ENCODE results near the gene FOXP1.

DNA sequence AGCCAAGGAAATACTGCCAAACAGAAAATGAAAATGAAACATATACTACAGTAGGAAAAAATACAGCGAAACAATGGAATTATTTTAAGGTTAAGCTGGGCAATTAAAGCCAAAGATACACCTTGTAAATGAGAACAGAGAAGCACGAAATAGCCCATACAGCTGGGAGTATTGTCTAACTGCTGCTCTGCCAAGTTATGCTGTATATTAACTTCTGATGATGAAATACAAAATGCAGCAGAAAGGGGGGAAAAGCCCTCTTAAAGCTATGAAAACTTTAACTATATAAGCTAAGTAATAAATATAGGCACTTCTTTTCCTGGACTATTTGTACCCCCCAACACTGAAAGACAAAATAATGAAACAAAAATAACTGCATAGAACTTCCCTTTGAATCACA is 449.0 kb downstream of the FOXP1 start:
- no peak for TF ChIP-seq EZH2 (IDR thresholded peaks at IDR 0.05; ENCODE audit: low read length, missing control alignments)
- TF ChIP-seq, protein P1, sequence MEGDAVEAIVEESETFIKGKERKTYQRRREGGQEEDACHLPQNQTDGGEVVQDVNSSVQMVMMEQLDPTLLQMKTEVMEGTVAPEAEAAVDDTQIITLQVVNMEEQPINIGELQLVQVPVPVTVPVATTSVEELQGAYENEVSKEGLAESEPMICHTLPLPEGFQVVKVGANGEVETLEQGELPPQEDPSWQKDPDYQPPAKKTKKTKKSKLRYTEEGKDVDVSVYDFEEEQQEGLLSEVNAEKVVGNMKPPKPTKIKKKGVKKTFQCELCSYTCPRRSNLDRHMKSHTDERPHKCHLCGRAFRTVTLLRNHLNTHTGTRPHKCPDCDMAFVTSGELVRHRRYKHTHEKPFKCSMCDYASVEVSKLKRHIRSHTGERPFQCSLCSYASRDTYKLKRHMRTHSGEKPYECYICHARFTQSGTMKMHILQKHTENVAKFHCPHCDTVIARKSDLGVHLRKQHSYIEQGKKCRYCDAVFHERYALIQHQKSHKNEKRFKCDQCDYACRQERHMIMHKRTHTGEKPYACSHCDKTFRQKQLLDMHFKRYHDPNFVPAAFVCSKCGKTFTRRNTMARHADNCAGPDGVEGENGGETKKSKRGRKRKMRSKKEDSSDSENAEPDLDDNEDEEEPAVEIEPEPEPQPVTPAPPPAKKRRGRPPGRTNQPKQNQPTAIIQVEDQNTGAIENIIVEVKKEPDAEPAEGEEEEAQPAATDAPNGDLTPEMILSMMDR (conservative IDR thresholded peaks at IDR 0.05 in 1 of 2, IDR thresholded peaks at IDR 0.05 in 1 of 2; ENCODE audit: low read depth in 1 of 2, low read length in 2 of 2): no peak

Measured in fibroblast of lung (primary cell).